ENCODE measurements around the gene PPFIA1.

PPFIA1 gene

DNA sequence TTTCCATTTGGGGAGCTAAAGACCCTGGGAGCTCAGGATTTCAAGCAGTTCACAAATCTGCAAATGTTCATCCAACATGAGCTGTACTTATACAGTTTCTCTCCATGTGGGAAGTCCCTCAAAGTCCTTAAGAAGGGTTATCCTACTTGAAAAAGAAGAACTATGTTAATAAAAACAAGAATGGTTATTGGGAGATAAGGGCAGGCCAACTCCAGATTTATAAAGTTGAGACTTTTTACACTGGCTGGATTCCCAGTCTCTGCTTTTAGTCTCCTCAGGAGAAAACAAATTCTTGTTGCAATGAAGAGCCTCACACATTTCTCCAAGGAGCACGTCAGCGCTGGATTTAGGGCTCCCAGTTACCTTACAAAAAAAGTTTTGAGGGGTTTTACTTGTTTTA lies 93.7 kb downstream of the PPFIA1 start:
- Mint-ChIP-seq H3K27me3 (no peaks in the 10 kb centered on the region), H3K27ac (no peak overlapping the region), H3K4me3 (no peak overlapping the region), H3K36me3 (peaks cover 61% of the 10 kb centered on the region), H3K9me3 (no peaks in the 10 kb centered on the region), H3K4me1 (peaks cover 16% of the 10 kb centered on the region)
- ATAC-seq = no peak

DNA sequence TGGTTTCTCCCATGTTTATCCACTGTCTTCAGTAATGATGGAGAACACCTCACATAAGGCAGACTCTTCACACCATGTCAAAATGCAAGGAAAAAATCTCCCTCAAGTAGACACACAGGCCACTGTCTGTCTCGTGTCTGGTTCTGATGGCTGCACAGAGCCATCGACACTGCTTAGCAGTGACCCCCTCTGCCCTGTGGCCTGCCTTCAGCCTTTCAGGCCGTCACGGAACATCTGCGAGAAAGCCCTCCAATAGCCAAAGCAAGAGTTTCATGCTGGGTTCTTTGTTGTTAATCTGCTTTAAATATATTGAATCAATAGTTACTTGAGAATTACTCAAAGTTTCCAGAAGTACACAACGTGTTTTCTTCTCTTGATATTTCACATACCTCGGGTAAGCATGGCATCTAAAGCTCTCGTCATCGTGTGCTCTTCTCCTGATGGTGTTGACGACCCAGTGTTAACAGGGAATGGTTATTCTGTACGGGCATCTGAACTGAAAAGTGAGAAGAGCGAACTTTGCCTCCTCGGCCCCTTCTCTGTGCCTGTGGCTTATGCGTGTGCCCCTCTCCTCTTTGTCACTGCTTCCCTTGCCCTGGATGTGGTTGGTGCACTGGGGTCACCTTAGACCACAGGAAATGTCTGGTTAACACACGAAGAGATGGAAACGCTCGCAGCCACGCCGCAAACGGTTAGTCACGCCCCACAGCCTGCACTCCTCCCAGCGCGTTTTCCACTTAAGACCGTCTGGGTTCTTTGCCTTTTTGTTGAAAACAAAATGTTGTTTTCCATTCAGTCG lies 94.5 kb downstream of the PPFIA1 start:
- peak; percentile 74 for ATAC-seq
- no peaks in the 10 kb centered on the region for H3K9me3 Mint-ChIP-seq
- H3K27ac Mint-ChIP-seq = peak overlapping the region; percentile 70
- H3K36me3 Mint-ChIP-seq = peaks cover 53% of the 10 kb centered on the region
- H3K4me1 Mint-ChIP-seq = peaks cover 16% of the 10 kb centered on the region
- no peak overlapping the region for H3K4me3 Mint-ChIP-seq
- H3K27me3 Mint-ChIP-seq = no peaks in the 10 kb centered on the region

DNA sequence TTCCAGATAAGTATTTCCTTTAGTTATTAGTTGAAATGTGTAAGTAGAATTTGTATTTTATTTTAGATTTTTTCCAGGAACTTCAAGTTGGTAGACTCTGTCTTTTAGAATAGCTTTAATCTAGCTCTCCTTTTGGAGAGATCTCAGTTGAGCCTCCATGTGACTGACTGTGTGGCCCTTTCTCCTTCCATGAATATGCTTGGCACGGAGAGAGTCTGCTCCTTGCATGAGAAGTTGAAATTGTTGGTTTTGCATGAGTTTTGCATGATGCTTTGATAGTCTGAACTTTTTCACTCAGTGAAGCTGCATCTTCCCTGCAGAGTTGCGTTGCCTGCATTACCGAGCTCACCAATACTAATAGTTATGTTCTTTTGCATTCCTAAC lies 95.0 kb downstream of the PPFIA1 start:
- H3K27me3 Mint-ChIP-seq = no peaks in the 10 kb centered on the region
- peaks cover 16% of the 10 kb centered on the region for H3K4me1 Mint-ChIP-seq
- peak overlapping the region; percentile 70 for H3K27ac Mint-ChIP-seq
- H3K4me3 Mint-ChIP-seq = no peak overlapping the region
- peaks cover 49% of the 10 kb centered on the region for H3K36me3 Mint-ChIP-seq
- no peak for ATAC-seq
- H3K9me3 Mint-ChIP-seq = no peaks in the 10 kb centered on the region

DNA sequence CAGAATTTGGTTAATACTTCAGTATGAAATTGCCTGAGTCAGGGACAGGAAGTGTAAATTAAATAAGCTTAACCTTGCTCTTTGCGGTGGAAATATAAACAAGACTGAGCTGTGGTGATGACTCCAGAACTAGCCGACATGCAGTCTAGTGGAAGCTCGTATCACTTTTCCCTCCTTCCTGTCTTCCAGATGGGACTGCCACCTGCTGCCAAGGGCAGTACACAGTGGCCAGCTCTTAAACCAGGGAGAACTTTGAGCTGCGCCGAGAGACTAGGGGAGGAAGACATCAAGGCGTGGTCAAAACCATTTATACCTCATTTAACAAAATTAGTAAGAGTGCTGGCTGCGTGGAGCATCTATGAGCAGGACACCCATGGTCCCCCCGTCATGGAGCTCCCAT lies 96.6 kb downstream of the PPFIA1 start:
- H3K4me3 Mint-ChIP-seq = no peak overlapping the region
- H3K36me3 Mint-ChIP-seq = peaks cover 42% of the 10 kb centered on the region
- H3K9me3 Mint-ChIP-seq = peaks cover 4% of the 10 kb centered on the region
- no peaks in the 10 kb centered on the region for H3K27me3 Mint-ChIP-seq
- H3K4me1 Mint-ChIP-seq = peaks cover 22% of the 10 kb centered on the region
- no peak overlapping the region for H3K27ac Mint-ChIP-seq
- ATAC-seq = no peak

DNA sequence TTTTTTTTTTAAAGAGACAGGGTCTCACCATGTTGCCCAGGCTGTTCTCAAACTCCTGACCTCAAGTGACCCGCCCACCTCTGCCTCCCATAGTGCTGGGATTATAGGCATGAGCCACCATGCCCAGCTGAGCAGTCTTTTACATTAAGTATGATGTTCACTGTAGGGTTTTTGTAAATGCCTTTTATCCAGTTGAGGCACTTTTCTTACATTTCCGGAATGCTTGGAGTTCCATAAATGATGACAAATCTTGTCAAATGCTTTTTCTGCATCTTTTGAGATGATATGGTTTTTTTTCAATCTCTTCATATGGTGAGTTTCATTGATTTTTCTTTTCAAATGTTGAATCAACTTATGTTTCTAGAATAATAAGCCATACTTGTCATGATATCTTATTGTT lies 98.5 kb downstream of the PPFIA1 start:
- H3K4me1 Mint-ChIP-seq = peaks cover 22% of the 10 kb centered on the region
- peaks cover 41% of the 10 kb centered on the region for H3K36me3 Mint-ChIP-seq
- no peaks in the 10 kb centered on the region for H3K27me3 Mint-ChIP-seq
- H3K9me3 Mint-ChIP-seq = peaks cover 4% of the 10 kb centered on the region
- H3K4me3 Mint-ChIP-seq = no peak overlapping the region
- ATAC-seq = no peak
- H3K27ac Mint-ChIP-seq = no peak overlapping the region

DNA sequence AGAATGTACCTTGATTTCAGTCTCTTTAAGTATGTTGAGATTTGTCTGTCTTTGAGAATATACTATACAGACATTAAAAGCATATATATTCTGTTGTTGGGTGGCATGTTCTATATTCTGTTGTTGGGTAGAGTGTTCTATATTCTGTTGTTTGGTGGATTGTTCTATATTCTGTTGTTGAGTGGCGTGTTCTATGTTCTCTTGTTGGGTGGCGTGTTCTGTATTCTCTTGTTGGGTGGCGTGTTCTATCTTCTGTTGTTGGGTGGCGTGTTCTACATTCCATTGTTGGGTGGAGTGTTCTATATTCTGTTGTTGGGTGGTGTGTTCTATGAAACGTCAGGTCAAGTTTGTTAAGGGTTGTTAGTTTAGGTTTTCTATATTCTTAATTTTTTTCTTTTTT lies 100.8 kb downstream of the PPFIA1 start:
- Mint-ChIP-seq H3K9me3 (peaks cover 4% of the 10 kb centered on the region), H3K36me3 (peaks cover 29% of the 10 kb centered on the region), H3K4me3 (no peak overlapping the region), H3K27me3 (no peaks in the 10 kb centered on the region), H3K4me1 (peaks cover 6% of the 10 kb centered on the region), H3K27ac (no peak overlapping the region)
- ATAC-seq = no peak

DNA sequence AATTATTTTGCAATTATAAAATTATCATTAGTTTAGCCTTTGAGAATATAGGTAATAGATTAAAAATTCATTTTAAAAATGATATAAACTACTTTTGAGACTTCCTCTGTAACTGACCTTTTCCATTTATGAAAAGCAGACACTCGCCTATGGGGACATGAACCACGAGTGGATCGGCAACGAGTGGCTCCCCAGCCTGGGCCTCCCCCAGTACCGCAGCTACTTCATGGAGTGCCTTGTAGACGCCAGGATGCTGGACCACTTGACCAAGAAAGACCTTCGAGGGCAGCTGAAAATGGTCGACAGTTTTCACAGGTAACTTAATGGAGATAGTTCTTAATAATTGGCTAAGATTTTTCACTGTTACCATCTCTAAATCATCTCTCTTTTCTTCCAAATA lies 101.6 kb downstream of the PPFIA1 start:
- H3K9me3 Mint-ChIP-seq = peaks cover 4% of the 10 kb centered on the region
- ATAC-seq = no peak
- H3K27ac Mint-ChIP-seq = no peak overlapping the region
- peaks cover 29% of the 10 kb centered on the region for H3K36me3 Mint-ChIP-seq
- peaks cover 6% of the 10 kb centered on the region for H3K4me1 Mint-ChIP-seq
- H3K27me3 Mint-ChIP-seq = no peaks in the 10 kb centered on the region
- no peak overlapping the region for H3K4me3 Mint-ChIP-seq

DNA sequence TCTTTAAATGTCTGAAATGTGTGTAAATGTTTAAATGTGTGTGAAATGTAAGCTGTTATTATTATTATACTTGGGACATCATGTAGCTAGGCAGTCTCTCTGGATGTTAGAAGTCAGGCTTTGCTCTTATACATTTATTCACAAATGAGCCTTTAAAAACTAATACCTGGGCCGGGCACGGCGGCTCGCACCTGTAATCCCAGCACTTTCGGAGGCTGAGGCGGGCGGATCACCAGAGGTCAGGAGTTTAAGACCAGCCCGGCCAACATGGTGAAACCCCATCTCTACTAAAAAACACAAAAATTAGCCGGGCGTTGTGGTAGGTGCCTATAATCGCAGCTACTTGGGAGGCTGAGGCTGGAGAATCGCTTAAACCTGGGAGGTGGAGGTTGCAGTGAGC lies 106.1 kb downstream of the PPFIA1 start:
- Mint-ChIP-seq H3K9me3 (no peaks in the 10 kb centered on the region), H3K36me3 (peaks cover 39% of the 10 kb centered on the region), H3K4me1 (no peaks in the 10 kb centered on the region), H3K27ac (no peak overlapping the region), H3K27me3 (no peaks in the 10 kb centered on the region), H3K4me3 (no peak overlapping the region)
- ATAC-seq = no peak

DNA sequence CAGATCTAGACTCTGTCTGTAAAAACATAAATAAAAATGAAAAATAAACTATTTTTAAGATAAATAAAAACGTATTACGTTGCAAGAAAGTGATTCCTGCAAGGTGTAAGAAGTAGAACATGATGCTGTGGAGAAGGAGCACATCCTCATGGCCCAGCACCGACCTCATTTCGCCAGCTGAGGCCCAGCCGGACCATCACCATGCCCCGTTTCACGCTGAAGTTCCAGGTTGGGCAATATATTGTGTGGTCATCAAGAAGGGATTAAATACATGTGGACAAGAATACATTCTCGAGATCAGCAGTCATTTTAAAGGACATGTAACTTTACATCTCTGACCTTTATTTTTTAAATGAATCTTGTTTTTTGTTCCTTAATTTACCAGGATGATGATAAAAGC lies 107.2 kb downstream of the PPFIA1 start:
- Mint-ChIP-seq H3K4me1 (no peaks in the 10 kb centered on the region), H3K9me3 (no peaks in the 10 kb centered on the region), H3K36me3 (peaks cover 43% of the 10 kb centered on the region), H3K27ac (no peak overlapping the region), H3K4me3 (no peak overlapping the region), H3K27me3 (no peaks in the 10 kb centered on the region)
- ATAC-seq = no peak

DNA sequence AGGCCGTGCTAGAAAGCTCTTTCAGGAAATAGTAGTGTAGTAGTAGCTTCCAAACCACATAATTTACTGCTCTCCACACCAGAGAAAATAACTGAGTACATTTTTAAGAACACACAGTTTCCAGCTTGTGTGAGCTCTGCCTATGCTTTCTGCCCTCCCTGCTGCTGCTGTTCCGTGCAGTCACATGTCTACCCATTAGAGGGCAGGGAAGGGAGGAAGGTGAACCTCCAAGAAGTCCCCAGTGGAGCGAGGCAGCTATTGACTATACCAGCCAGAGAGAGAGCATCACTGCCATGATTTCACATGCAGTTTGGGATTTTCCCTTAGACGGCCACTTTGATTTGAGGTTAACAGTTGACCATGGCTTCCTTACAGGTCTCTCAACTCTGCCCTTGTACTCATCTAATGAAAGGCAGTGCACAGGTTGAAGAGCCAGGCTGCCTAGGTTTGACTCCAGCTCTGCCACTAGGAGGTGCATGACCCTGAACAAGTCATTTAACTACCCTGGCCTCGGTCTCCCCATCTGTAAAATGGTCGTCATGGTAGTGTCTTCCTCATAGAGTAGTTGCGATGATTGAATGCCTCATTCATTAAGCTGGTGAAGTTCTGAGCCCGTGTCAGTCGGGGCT lies 108.1 kb downstream of the PPFIA1 start:
- Mint-ChIP-seq H3K9me3 (no peaks in the 10 kb centered on the region), H3K27ac (no peak overlapping the region), H3K4me1 (no peaks in the 10 kb centered on the region), H3K4me3 (no peak overlapping the region), H3K36me3 (peaks cover 41% of the 10 kb centered on the region), H3K27me3 (no peaks in the 10 kb centered on the region)
- ATAC-seq = no peak

DNA sequence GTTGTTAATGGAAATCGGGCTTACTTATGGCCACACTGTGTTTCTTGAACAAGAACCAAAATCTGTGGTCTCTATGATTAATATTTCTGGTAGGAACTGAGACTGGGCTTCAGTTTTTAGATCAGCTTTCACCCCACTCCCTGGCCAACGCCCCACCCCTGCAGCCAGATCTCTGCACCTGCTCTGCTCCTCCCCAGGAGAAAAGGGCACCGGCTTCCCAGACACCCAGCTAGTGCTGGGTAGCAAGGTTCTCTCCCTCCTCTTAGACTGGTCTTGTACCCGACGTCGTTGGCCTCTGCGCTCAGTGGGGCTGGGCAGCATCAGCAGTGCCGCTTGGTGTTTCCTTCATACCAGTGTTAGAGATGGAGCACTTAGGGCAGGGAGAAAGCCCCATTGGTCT lies 110.9 kb downstream of the PPFIA1 start:
- Mint-ChIP-seq H3K27ac (no peak overlapping the region), H3K36me3 (peaks cover 51% of the 10 kb centered on the region), H3K4me1 (no peaks in the 10 kb centered on the region), H3K9me3 (no peaks in the 10 kb centered on the region), H3K27me3 (no peaks in the 10 kb centered on the region), H3K4me3 (no peak overlapping the region)
- ATAC-seq = no peak

DNA sequence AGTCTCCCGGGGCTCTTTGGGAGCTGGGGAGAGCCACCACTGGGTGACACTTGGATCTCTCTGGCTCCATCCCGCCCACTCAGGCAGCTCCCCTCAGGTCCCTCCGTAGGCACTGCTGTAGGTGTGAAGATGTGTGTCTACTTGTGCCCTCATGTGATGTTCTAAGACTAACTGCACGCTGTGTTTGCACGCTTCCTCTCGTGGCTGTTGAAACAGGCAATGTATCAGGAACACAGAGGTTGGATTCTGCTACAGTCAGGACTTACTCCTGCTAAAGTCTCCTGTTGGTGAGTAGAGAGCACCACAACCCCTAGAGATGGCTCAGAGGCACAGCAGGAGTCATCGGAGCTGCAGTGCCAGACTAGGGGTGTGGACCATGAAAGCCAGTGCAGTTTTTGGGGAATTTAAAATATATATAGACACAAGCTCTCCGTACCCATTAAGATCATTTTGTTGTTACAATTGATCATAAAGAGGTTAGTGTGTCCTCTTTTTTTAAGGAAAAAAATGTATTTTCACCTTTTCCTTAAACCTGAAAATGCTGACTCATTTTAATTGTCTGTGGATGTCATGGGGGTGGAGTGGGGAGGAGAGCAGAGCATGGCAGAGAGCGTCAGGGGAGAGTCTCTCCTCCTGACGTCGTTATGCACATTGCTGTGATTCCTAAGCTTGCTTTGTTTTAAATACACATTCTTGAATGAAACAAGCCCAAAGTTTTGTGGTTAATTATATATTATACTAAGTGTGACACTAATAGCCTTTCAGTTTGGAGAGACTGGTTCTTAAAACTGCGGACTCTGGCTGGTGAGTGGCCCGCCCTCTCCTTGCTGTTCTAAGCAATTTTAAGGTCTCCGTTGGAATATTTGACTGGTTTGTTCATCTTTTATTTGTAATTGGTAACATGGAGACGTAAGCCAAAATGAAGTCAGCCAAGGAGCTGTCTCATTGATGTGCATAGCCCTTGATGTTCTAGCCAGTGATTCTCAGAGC lies 111.7 kb downstream of the PPFIA1 start:
- H3K36me3 Mint-ChIP-seq = peaks cover 47% of the 10 kb centered on the region
- no peaks in the 10 kb centered on the region for H3K4me1 Mint-ChIP-seq
- H3K4me3 Mint-ChIP-seq = no peak overlapping the region
- no peaks in the 10 kb centered on the region for H3K9me3 Mint-ChIP-seq
- no peak for ATAC-seq
- no peaks in the 10 kb centered on the region for H3K27me3 Mint-ChIP-seq
- no peak overlapping the region for H3K27ac Mint-ChIP-seq

DNA sequence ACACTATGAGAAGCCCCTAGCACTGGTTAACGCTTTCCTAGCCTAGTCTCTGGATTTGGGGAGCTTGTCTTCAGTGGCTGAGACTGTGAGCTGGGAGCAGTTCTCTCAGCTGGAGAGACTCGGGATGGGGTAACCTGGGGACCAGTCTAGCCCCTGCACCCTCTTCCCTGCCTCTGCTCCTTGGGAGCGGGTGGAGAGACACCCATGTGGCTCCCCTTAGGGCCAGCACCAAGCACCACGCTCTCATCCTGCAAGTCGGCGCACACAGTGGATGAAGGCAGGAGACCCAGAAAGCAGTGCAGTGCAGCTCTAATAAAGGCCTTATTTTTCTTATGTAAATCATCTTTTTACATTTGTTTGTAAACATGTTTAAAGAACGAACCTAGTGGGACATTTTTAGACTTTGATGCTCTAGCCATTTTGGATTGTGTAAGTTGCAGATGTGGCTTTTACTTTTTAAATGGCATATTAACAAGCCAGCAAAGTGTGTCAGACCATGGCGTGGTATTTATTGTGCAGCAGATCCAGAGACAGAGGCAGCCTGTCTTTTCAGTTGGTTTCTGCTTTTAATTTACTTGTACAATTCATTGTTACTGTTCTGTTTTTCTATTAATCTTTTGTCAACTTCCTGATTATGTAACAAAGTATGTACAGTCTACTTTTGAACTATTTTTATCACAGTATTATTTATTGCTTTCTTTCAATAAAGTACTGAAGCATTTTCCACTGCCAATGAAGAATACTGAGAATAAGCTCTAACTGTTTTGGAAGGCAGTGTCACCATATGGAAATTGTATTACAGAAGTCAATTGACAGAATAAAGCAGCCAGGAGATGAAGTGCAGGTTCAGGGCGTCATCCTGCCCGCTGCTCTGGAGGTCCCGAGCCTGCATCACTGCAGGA lies 113.4 kb downstream of the PPFIA1 start:
- peaks cover 11% of the 10 kb centered on the region for H3K27me3 Mint-ChIP-seq
- ATAC-seq = no peak
- peaks cover 3% of the 10 kb centered on the region for H3K9me3 Mint-ChIP-seq
- no peaks in the 10 kb centered on the region for H3K4me1 Mint-ChIP-seq
- H3K27ac Mint-ChIP-seq = no peak overlapping the region
- H3K4me3 Mint-ChIP-seq = no peak overlapping the region
- peaks cover 33% of the 10 kb centered on the region for H3K36me3 Mint-ChIP-seq

DNA sequence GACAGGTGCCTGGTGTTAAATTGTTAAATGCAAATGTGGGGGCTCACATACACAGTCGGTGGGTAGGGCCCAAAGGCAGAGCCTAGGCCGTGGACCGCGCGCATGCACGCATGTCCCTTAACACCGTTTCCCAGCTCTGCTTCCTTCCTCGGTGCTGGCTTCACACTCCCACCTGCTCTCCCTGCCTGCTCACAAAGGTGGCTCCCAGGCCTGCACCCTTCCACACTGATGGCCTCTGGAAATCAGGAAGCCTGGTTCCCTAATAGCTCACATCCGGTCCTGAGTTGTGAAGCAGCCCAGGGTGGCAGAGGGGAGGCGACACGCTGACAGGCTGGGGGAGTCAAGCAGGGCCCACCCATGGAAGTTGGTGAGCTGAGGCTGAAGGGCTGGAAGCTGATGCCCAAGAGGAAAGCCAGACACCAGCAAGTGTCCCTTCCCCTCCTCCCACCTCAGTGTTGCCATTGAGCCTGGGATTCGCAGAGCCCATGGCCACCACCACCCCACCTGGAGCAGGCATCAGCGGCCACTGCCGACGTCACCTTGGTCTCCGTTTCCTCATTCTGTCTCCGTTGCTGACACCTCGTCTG lies 114.2 kb downstream of the PPFIA1 start:
- H3K27ac Mint-ChIP-seq = no peak overlapping the region
- peaks cover 18% of the 10 kb centered on the region for H3K27me3 Mint-ChIP-seq
- H3K4me3 Mint-ChIP-seq = no peak overlapping the region
- H3K4me1 Mint-ChIP-seq = no peaks in the 10 kb centered on the region
- peaks cover 31% of the 10 kb centered on the region for H3K36me3 Mint-ChIP-seq
- peaks cover 3% of the 10 kb centered on the region for H3K9me3 Mint-ChIP-seq
- no peak for ATAC-seq
